GOT3 (cell line): ENCODE data around the gene LEP.
A peak's percentile ranks its signal among the peaks of the same experiment; 100 is the strongest.
"Not testable (repeated sequence)": the region's sequence is repeated elsewhere in the genome, so short reads cannot be mapped to it uniquely, and the experiment has no call there.

Experiments used
- DNase-seq: peaks from one replicate; lab custom pipeline; 2025; ENCODE audit warnings: mixed read lengths; lab: John Stamatoyannopoulos, UW

The LEP gene

DNA sequence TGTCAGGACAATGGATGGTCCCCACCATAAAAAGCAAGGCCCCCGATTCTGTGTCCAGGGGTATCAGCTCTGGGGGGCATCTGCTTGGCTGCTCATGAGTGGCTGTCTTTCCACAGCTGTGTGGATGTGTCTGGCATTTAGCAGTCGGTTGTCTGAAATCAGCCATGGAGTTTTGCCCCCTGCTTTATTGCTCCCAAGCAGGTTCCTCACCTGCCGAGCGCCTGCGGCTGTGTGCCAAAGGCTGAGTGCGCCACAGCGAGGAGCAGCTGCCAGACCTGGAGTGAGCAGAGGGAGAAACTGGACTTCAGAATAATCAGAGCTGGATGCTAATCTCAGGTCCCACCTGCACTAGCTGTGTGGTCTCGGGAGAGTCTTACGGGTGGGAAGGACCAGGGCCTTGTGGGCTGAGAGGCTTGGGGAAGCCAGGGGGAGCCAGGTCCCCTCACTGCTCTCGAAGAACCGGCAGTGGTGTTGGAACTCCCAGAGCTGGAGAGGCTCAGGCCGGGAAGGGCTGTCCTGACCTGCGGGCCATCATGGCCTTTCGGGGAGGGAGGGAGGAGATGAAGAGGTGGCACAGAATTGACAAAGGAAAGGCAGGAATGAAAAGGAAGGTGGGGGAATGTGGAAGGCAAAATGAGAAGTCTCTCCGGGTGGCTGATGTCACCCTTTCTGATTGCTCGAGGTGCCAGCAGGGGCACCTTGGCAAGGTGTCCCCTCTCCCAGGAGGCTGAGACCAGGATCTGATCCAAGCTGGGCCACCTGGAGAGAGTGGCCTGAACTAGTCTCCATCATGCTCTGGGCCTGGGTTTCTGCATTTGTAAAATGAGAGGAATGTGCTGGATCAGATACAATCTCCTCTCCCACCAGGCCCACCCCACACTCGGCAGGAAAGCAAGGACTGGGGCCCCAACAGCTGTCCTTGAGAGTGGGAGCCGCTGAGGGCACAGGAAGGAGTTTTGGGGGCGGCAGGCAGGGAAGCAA, 30.2 kb upstream of the LEP start:
- DNase-seq = no peak

GRCh38 chr7:128211626-128212025, 29.5 kb upstream of the LEP start:
- DNase-seq = no peak

DNA sequence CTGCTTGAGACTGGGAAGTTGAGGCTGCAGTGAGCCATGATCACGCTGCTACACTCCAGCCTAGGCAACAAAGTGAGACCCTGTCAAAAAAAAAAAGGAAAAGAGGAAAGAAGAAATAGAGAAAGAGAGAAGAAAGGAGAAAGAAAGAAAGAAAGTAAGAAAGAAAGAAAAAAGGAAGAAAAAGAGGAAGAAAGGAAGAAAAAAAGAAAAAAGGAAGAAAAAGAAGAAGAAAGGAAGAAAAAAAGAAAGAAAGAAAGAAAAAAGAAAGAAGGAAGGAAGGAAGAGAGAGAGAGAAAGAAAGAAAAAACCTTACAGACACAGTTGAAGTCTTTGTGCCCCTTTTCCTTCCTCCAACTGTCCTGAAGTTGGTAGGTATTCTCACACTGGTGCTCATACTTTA, 26.6 kb upstream of the LEP start:
- no peak for DNase-seq

GRCh38 chr7:128215281-128215680, 25.8 kb upstream of the LEP start:
- DNase-seq = no peak

- no peak for DNase-seq
Observed at GRCh38 chr7:128215739-128216138, 25.3 kb upstream of the LEP start.

DNA sequence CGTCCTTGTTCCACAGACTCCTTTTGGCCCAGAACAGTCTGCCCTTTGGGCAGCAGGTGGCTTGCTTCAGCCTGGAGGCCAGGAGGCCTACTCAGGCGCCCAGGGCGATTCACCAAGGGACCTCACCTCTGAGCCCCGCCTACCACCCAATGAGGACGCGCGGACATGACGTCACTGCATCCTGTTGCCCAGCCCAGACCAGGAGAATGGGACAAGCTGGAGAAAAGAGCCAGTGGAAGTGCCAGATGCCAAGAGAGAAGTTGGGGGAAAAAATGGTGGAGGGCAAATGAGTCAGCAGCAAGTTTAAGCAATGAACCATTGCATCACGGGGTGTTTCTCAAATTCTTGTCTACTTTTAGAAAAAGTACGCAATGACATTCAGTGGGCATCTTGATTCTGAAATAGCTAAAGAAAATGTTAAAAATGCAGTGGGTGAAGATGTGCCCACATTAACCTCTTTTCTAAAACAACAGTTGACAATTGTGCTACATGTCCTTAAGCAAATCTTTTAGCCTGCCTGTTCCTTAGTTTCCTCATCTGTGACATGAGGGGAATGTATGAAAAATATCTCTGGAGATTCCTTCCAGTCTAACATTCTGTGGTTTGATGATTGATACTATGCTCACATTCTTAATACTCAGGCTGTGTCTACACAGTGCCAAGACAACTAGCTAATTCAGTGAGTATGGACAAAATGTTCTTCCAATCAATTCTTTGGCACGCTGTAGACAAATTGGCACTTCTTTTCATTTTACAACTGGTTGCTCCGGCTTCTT, 23.9 kb upstream of the LEP start:
- no peak for DNase-seq

- DNase-seq = no peak
Observed at GRCh38 chr7:128217967-128218652, 23.0 kb upstream of the LEP start.

GRCh38 chr7:128219636-128220035, 21.4 kb upstream of the LEP start:
- DNase-seq = no peak

- DNase-seq = no peak
Observed at GRCh38 chr7:128221929-128222403, 19.1 kb upstream of the LEP start.

DNA sequence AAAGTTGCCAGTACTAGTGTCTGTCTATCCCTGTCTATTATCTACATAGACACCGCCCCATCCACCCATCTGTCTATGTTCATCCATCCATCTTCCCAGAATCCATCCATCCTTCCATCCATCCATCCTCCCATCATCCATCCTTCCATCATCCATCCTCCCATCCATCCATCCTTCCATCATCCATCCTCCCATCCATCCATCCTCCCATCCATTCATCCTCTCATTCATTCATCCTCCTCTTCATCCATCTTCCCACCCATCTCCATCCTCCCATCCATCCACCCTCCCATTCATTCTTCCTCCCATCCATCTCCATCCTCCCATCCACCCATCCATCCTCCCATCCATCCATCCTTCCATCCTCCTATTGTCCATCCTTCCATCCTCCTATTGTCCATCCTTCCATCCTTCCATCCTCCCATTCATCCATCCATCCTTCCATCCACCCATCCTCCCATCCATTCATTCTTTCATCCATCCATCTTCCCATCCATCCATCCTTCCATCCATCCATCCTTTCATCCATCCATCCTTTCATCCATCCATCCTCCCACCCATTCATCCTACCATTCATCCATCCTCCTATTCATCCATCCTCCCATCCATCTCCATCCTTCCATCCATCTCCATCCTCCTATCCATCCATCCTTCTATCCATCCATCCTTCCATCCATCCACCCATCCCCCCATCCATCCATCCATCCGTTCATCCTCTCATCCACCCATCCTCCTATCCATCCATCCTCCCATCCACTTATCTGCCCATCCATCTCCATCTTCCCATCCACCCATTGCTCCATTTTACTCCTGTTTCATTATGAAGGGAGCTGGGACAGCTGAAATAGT, 14.7 kb upstream of the LEP start:
- no peak for DNase-seq

GRCh38 chr7:128227271-128227670, 13.8 kb upstream of the LEP start:
- DNase-seq = no peak

DNA sequence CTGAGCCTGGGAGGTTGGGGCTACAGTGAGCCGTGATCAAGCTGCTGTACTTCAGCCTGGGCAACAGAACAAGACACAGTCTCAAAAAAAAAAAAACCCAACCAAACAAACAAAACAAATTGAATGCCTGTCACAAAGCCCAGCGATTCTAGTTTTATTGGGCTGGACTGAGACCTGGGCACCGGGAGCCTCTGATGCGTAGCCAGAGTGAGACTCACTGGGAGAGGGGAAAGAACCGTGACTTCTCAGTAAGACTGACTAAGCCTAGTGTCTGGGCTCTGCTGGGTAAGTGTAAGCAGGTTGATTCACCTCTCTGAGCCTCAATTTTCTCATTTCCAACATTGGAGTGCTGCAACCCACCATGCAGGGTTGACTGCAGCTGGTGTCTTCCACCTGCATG, 10.1 kb upstream of the LEP start:
- no peak for DNase-seq

- no peak for DNase-seq
Observed at GRCh38 chr7:128231677-128232076, 9.4 kb upstream of the LEP start.

- DNase-seq = no peak
Observed at GRCh38 chr7:128233471-128233870, 7.6 kb upstream of the LEP start.

DNA sequence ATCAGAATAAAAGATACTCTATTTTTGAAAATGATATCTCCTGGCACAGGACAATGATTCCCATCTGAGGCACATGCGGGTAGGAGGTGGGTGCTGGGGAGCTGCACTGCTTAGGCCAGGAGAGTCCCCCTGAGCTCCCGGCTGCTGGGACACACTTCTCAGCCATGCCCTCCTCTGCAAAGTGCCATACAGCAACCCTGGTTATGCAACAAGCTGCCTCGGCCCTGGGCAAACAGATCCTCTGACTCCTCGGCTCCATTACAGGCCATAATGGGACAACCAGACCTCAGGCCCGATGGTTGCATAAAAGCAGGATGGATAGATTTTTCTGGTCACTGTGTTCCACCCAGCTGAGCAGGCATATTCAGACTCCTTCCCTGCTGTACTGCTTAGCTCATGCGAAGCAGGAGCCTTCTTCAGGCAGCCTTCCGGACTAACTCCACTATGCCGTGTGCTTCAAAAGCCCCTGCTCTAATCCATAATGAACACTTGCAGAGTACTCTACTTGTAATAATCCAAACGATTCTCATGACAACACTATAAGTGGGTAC, 6.5 kb upstream of the LEP start:
- no peak for DNase-seq

DNA sequence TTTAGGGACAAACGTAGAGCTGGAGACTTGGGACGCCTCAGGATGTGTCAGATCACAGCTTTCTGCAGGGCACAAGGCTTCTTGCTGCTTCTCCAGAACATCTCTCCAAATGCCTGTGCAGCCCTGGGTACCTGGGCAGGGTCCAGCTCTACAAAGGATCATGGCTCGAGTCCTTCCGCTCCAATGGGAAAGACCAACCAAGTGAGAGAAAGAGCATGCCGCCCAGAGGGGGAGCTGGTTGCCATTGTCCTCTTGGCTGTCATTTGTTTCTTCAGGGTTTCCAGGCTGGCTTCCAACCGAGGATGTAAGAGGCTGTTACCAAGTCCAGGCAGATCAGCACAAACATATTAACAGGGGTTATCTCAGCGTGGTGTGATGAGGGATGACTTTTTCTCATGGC, 5.6 kb upstream of the LEP start:
- DNase-seq = no peak

GRCh38 chr7:128236924-128237586, 4.0 kb upstream of the LEP start:
- peak; percentile 18 for DNase-seq

GRCh38 chr7:128239146-128239545, 1.9 kb upstream of the LEP start:
- DNase-seq = not testable (repeated sequence)

DNA sequence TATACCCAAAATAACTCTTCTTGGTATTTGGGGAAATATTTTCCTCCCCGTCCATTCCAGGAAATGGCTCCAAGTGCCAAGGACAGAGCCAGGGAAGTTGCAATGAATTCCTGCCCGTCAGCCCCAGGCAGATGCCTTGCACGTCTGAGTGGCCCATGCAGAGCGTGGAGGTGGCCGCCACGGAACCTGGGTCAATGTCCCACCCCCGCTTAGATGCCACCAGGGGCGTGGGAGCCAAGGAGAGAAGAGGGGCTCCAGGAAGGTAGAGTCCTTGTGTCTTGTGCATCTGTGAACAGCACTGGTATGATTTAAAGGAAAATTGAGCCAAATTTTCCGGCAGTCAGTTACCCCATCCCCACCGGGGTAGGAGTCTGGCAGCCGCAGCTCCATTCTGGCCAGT, 1.6 kb downstream of the LEP start:
- DNase-seq = no peak

DNA sequence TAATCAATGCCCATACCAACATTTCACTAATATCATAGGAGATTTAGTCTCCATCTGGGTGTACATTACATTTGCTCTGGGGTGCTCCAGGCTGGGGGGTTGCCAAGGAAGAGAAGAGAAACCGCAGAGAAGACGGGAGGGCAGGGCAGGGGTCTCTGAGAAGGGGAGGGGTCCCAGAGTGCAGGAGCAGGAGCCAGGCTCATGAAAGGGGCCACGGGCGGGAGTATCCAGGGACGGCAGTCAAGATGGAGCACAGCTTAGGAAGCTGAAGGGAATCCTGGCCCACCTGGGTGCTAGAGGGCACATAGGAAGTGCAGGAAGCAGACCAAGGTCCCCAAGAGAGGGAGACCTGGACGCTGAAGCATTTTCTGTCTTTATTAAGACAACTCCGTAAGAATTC, 2.2 kb downstream of the LEP start:
- no peak for DNase-seq

DNA sequence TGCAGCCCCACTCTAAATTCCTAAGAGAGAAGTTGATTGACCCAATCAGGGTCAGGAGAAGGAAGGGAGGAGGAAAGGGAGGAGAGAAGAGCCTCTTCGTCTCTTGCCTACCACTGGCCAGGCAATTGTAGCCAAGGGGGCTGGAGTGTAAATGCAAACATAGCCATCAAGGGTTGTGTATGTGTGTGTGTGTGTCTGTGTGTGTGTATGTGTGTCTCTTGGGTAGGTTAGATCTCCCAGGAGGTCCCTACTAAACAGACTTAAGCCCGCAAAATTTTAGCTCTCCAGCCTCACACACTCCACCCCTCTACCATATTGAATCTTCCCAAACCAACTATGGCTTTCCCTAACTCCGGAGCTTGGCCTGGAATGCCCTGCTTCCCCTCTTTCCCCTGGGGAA, 3.8 kb downstream of the LEP start:
- DNase-seq = no peak
